Neural progenitor cell (in vitro differentiated cells): ENCODE measurements around the gene EBF4. TPM values are rescaled to one million over a fixed set of nuclear protein-coding genes. Genes with fewer than 3 reads are reported as not detected.
A peak's percentile ranks its signal among the peaks of the same experiment; 100 is the strongest.

ENCODE experiments used
- DNase-seq: peaks from one replicate; pipeline ENCODE4 v3.0.0-alpha.2; 2016; ENCODE audit warnings: low spot score
- H2AFZ ChIP-seq: fragments of 200-600 bp; sonication (generic); replicated peaks from 2 replicates; pipeline ENCODE4 v1.6.1; 2016; ENCODE audit warnings: antibody characterized with exemption
- H3F3A ChIP-seq: fragments of 200-600 bp; sonication (generic); 2 replicates; pipeline ENCODE4 v1.6.1; 2016; ENCODE audit warnings: antibody characterized with exemption, low read depth
- H3K27ac ChIP-seq: fragments of 200-600 bp; sonication (generic); 2 replicates; pipeline ENCODE4 v1.5.1; 2016; ENCODE audit warnings: mild to moderate bottlenecking
- H3K27me3 ChIP-seq: fragments of 200-600 bp; sonication (generic); 2 replicates; pipeline ENCODE4 v1.6.1; 2016; ENCODE audit warnings: mild to moderate bottlenecking, moderate library complexity
- H3K36me3 ChIP-seq: fragments of 200-600 bp; sonication (generic); 2 replicates; pipeline ENCODE4 v1.5.1; 2016
- H3K4me1 ChIP-seq: fragments of 200-600 bp; sonication (generic); 2 replicates; pipeline ENCODE4 v1.6.1; 2016; ENCODE audit warnings: mixed run types
- H3K4me2 ChIP-seq: fragments of 200-600 bp; sonication (generic); 2 replicates; pipeline ENCODE4 v1.6.1; 2016
- H3K4me3 ChIP-seq: fragments of 200-600 bp; sonication (generic); 2 replicates; pipeline ENCODE4 v1.5.1; 2016
- H3K79me2 ChIP-seq: fragments of 200-600 bp; sonication (generic); 2 replicates; pipeline ENCODE4 v1.6.1; 2016; ENCODE audit warnings: low read depth
- H3K9ac ChIP-seq: fragments of 200-600 bp; sonication (generic); 2 replicates; pipeline ENCODE4 v1.6.1; 2016
- H3K9me3 ChIP-seq: fragments of 200-600 bp; sonication (generic); 2 replicates; pipeline ENCODE4 v1.5.1; 2016; ENCODE audit warnings: low read depth
- H4K20me1 ChIP-seq: fragments of 200-600 bp; sonication (generic); 2 replicates; pipeline ENCODE4 v1.6.1; 2016; ENCODE audit warnings: low read depth
- H3K27ac Mint-ChIP-seq: 3 replicates; pipeline ENCODE4 v1.8.0; 2021; ENCODE audit warnings: mixed read lengths
- H3K27me3 Mint-ChIP-seq: 2 replicates; pipeline ENCODE4 v1.8.0; 2022; ENCODE audit warnings: low read depth, mild to moderate bottlenecking, inconsistent platforms, moderate library complexity, mixed read lengths; ENCODE audit not compliant: insufficient read depth
- H3K36me3 Mint-ChIP-seq: 3 replicates; pipeline ENCODE4 v1.8.0; 2021; ENCODE audit warnings: mixed read lengths
- H3K4me1 Mint-ChIP-seq: 3 replicates; pipeline ENCODE4 v1.8.0; 2021; ENCODE audit warnings: mixed read lengths
- H3K4me3 Mint-ChIP-seq: 3 replicates; pipeline ENCODE4 v1.8.0; 2021; ENCODE audit warnings: mild to moderate bottlenecking, moderate library complexity, mixed read lengths
- H3K9me3 Mint-ChIP-seq: 3 replicates; pipeline ENCODE4 v1.8.0; 2020; ENCODE audit warnings: mixed read lengths
- CTCF ChIP-seq: fragments of 200-600 bp; sonication (generic); IDR thresholded peaks from 2 replicates; pipeline ENCODE4 v1.5.1; 2017; ENCODE audit warnings: antibody characterized with exemption, mild to moderate bottlenecking
- EZH2 ChIP-seq: fragments of 200-600 bp; sonication (generic); IDR thresholded peaks from 2 replicates; pipeline ENCODE4 v1.6.1; 2017; ENCODE audit warnings: antibody characterized with exemption, mild to moderate bottlenecking, moderate library complexity
- EZH2phosphoT487 ChIP-seq: fragments of 200-600 bp; sonication (generic); IDR thresholded peaks from 2 replicates; pipeline ENCODE4 v1.6.1; 2017; ENCODE audit warnings: antibody characterized with exemption
- total RNA-seq: library from RNA; depleted of rRNA; stranded (reverse); fragments of >200 nt; gene quantifications from 2 replicates; pipeline ENCODE4 v1.2.3, GENCODE V29; 2015; ENCODE audit warnings: low replicate concordance

The EBF4 gene
- total RNA-seq, 1 donor from 2014 or later: 1.9 TPM

DNA sequence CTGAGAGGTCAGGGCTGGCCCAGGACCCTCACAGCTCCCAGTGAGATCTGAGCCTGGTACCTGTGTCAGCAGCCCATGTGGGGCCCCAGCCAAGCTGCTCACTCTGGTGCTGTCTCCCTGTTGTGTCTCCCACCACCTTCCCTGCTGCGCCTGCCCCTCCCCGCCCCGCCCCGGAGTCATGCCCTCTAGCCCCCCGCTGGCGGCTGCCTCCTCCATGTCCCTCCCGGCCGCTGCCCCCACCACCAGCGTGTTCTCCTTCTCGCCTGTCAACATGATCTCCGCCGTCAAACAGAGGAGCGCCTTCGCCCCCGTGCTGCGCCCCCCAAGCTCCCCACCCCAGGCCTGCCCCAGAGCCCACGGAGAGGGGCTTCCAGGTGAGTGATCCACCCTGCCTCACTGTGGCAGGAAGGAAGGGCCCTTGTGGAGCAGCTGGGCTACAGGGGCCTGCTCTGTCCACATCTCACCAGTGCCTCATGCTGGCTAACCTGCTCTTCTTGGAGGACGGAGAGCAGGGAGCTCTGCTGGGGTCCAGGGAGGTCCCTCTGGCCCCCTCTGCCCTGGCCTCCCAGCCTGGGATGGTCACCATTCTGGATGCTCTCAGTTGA, 63.0 kb downstream of the EBF4 start:
- Histone ChIP-seq H3K4me3 (no peak overlapping the region), H2AFZ (no peak overlapping the region)
- DNase-seq: no peak

DNA sequence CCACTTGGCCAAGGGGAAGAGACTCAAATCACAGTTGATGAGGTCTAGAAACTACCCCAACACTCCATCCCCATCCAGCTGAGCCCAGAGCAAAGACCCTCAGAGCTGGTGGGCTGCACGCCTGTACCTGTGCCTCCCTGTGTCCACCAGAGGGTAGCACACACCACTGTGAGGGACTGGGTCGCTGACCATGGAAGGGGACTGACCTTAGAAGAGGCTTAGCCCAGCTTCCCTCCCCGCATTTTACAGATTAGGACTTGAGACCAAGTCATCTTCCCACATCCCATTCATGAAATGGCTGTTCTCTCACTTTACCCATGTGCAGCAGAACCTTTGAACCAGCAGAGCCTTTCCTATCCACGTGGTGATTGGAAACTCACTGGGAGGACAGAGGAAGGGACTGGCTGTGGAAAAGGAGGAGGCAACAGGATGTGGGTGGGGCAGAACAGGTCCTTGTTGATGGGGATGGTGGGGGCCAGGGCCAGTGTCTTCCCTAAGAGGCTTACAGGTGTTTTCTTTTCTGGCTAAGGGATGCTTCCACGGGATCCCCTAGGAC, 63.6 kb downstream of the EBF4 start:
- Histone ChIP-seq H3K4me1 (peaks cover 17% of the 10 kb centered on the region), H3K27me3 (peaks cover 42% of the 10 kb centered on the region), H3K36me3 (no peaks in the 10 kb centered on the region), H2AFZ (no peak overlapping the region), H3F3A (peaks cover 7% of the 10 kb centered on the region), H3K9me3 (no peaks in the 10 kb centered on the region), H3K27ac (no peak overlapping the region), H4K20me1 (peaks cover 9% of the 10 kb centered on the region), H3K4me2 (no peak overlapping the region), H3K9ac (no peak overlapping the region), H3K4me3 (no peak overlapping the region), H3K79me2 (no peaks in the 10 kb centered on the region)
- TF ChIP-seq EZH2: no peak
- peak; percentile 88 for TF ChIP-seq CTCF
- TF ChIP-seq EZH2phosphoT487: no peak
- Mint-ChIP-seq H3K27ac (no peak overlapping the region), H3K4me3 (no peak overlapping the region), H3K27me3 (peaks cover 27% of the 10 kb centered on the region), H3K36me3 (no peaks in the 10 kb centered on the region), H3K4me1 (peaks cover 14% of the 10 kb centered on the region), H3K9me3 (no peaks in the 10 kb centered on the region)
- peak; percentile 91 for DNase-seq

More for the DNA sequence above, 63.0 kb downstream of the EBF4 start:
- Mint-ChIP-seq H3K27me3 (peaks cover 33% of the 10 kb centered on the region), H3K9me3 (no peaks in the 10 kb centered on the region), H3K36me3 (no peaks in the 10 kb centered on the region), H3K4me1 (peaks cover 15% of the 10 kb centered on the region), H3K4me3 (no peak overlapping the region), H3K27ac (no peak overlapping the region)
- no peak overlapping the region for H3K9ac ChIP-seq
- H3K4me2 ChIP-seq: no peak overlapping the region
- no peaks in the 10 kb centered on the region for H3K79me2 ChIP-seq
- H3K27me3 ChIP-seq: peaks cover 48% of the 10 kb centered on the region
- peaks cover 23% of the 10 kb centered on the region for H3K4me1 ChIP-seq
- H4K20me1 ChIP-seq: peaks cover 14% of the 10 kb centered on the region
- peaks cover 13% of the 10 kb centered on the region for H3F3A ChIP-seq
- H3K27ac ChIP-seq: no peak overlapping the region
- no peak for TF ChIP-seq EZH2
- TF ChIP-seq EZH2phosphoT487: no peak
- no peak for TF ChIP-seq CTCF
- no peaks in the 10 kb centered on the region for H3K9me3 ChIP-seq
- no peaks in the 10 kb centered on the region for H3K36me3 ChIP-seq

DNA sequence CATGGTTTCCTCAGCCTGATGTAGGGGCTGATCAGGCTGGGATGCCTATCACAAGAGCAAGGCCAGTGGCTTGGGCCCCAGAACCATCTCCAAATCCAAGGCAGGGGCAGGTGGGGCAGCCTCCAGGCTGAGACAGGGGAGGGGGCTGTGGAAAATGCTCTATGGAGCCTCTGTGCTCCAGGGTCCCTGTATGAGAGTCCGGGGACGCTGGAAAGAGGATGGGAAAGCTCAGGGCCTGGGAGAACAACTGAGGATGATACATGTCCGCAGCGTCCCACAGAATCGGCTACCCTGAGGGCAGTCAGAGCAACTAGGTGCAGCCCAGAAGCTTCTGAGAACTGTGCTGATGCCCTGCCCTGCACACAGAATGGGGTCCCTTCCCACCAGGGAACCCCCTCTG, 64.4 kb downstream of the EBF4 start:
- Mint-ChIP-seq H3K36me3 (no peaks in the 10 kb centered on the region), H3K9me3 (no peaks in the 10 kb centered on the region), H3K27ac (no peak overlapping the region), H3K4me1 (peaks cover 13% of the 10 kb centered on the region), H3K4me3 (no peak overlapping the region), H3K27me3 (peaks cover 26% of the 10 kb centered on the region)
- no peak for TF ChIP-seq CTCF
- no peak for TF ChIP-seq EZH2
- TF ChIP-seq EZH2phosphoT487: no peak
- H3K4me1 ChIP-seq: peaks cover 10% of the 10 kb centered on the region
- H3K27ac ChIP-seq: no peak overlapping the region
- no peak overlapping the region for H3K9ac ChIP-seq
- no peaks in the 10 kb centered on the region for H3F3A ChIP-seq
- H3K9me3 ChIP-seq: no peaks in the 10 kb centered on the region
- H3K4me3 ChIP-seq: no peak overlapping the region
- H4K20me1 ChIP-seq: no peaks in the 10 kb centered on the region
- no peak for DNase-seq
- H2AFZ ChIP-seq: no peak overlapping the region
- no peaks in the 10 kb centered on the region for H3K79me2 ChIP-seq
- no peaks in the 10 kb centered on the region for H3K36me3 ChIP-seq
- peaks cover 33% of the 10 kb centered on the region for H3K27me3 ChIP-seq
- no peak overlapping the region for H3K4me2 ChIP-seq
